Panc1 (cell line): ENCODE measurements around the gene CPNE7. TPM values are rescaled to one million over a fixed set of nuclear protein-coding genes. Genes with fewer than 3 reads are reported as not detected.

Source experiments
- ATAC-seq: fragments of 200-7000 bp; cut with Tn5 transposase; 2 replicates; pipeline ENCODE4 v1.9.1; 2020; ENCODE audit warnings: mild to moderate bottlenecking, moderate library complexity
- BruUV-seq: library from RNA; stranded (reverse); fragments of 400-500 nt; replicated peaks from 2 replicates; lab custom pipeline; 2021; lab: Mats Ljungman, UMichigan
- CTCF ChIA-PET: fragments of 300-600 bp; sonication (Branson Sonifier 250); formaldehyde crosslinking; loops from one replicate; lab custom pipeline; 2022; ENCODE audit warnings: antibody characterized with exemption; lab: Charles Lee
- POLR2A ChIA-PET: fragments of 300-600 bp; sonication (Branson Sonifier 250); formaldehyde crosslinking; loops from one replicate; lab custom pipeline; 2022; ENCODE audit warnings: antibody characterized with exemption; lab: Charles Lee
- DNase-seq: peaks from one replicate; pipeline ENCODE4 v3.0.0-alpha.2; 2010; ENCODE audit warnings: low read depth, low spot score
- H3K27ac ChIP-seq: 2 replicates; pipeline ENCODE4 v1.5.1; 2011; ENCODE audit warnings: mild to moderate bottlenecking, low read length, inconsistent platforms
- H3K27me3 ChIP-seq: fragments of 200-500 bp; sonication (Bioruptor generic); 2 replicates; pipeline ENCODE4 v1.6.0; 2014; ENCODE audit warnings: low read length, inconsistent platforms; ENCODE audit not compliant: control insufficient read depth, insufficient read depth
- H3K36me3 ChIP-seq: fragments of 200-500 bp; sonication (Bioruptor generic); 2 replicates; pipeline ENCODE4 v1.5.1; 2014; ENCODE audit warnings: inconsistent platforms, mild to moderate bottlenecking, low read length, moderate library complexity; ENCODE audit not compliant: control insufficient read depth, insufficient read depth
- H3K4me1 ChIP-seq: 2 replicates; pipeline ENCODE4 v1.5.1; 2011; ENCODE audit warnings: inconsistent platforms, mild to moderate bottlenecking, low read length, moderate library complexity; ENCODE audit not compliant: control insufficient read depth, insufficient read depth
- H3K4me3 ChIP-seq, 2 experiments: 2 replicates each; pipeline ENCODE4 v1.5.1; 2011 to 2012; ENCODE audit warnings: low read depth in 2 of 2, low read length in 2 of 2, mild to moderate bottlenecking in 2 of 2, inconsistent platforms in 1 of 2, moderate library complexity in 1 of 2
- H3K9me3 ChIP-seq: fragments of 200-500 bp; sonication (Bioruptor generic); 2 replicates; pipeline ENCODE4 v1.5.1; 2014; ENCODE audit warnings: low read depth, mild to moderate bottlenecking, inconsistent platforms, low read length, moderate library complexity; ENCODE audit not compliant: control insufficient read depth, insufficient read depth
- CTCF ChIP-seq: fragments of 450-650 bp; IDR thresholded peaks from 2 replicates; pipeline ENCODE4 v1.5.1; 2017; ENCODE audit warnings: mild to moderate bottlenecking
- POLR2AphosphoS5 ChIP-seq: IDR thresholded peaks from 2 replicates; pipeline ENCODE4 v1.6.1; 2012; ENCODE audit warnings: mild to moderate bottlenecking, low read depth, low read length, moderate library complexity
- REST ChIP-seq, 2 experiments: IDR thresholded peaks; 2 replicates each; pipeline ENCODE4 v1.6.1; 2011 to 2012; ENCODE audit warnings: low read depth in 2 of 2, control low read depth in 1 of 2, low read length in 1 of 2, mild to moderate bottlenecking in 1 of 2, moderate library complexity in 1 of 2; ENCODE audit not compliant: insufficient read depth in 1 of 2
- SIN3A ChIP-seq: IDR thresholded peaks from 2 replicates; pipeline ENCODE4 v1.6.1; 2012; ENCODE audit warnings: low read depth, mild to moderate bottlenecking, low read length, moderate library complexity, borderline replicate concordance; ENCODE audit not compliant: insufficient read depth
- TCF7L2 ChIP-seq: IDR thresholded peaks from 2 replicates; pipeline ENCODE4 v1.6.1; 2011; ENCODE audit warnings: mild to moderate bottlenecking, low read depth, low read length, inconsistent platforms
- in situ Hi-C: cut with HindIII; loops from 2 replicates; pipeline ENCODE4 v1.10.0; 2016; ENCODE audit warnings: low sequenced_read_pairs, low pct_unique_long_range_greater_than_20kb
- intact Hi-C: fragments of 100-400 bp; cut with micrococcal nuclease; formaldehyde crosslinking; loops from one replicate; pipeline ENCODE4 v1.10.0; 2022; ENCODE audit not compliant: unreplicated experiment
- total RNA-seq: library from RNA; stranded (reverse); gene quantifications from one replicate; pipeline ENCODE4 v1.2.1, GENCODE V29; 2021; ENCODE audit not compliant: unreplicated experiment

Gene CPNE7
- total RNA-seq, 1 experiment from 2014 or later: 32.7 TPM

GRCh38 chr16:89555265-89555664 is 20.3 kb upstream of the CPNE7 start:
- intact Hi-C loops (no loop called here), in situ Hi-C loops (no loop called here)
- no peak overlapping the region for H3K4me3 ChIP-seq
- BruUV-seq: no TSS peak
- no peaks in the 10 kb centered on the region for H3K4me1 ChIP-seq
- DNase-seq (no peak), ATAC-seq (no peak)
- H3K9me3 ChIP-seq: no peaks in the 10 kb centered on the region
- CTCF ChIA-PET: no interaction called here
- H3K36me3 ChIP-seq: peaks cover 7% of the 10 kb centered on the region
- H3K27ac ChIP-seq: no peak overlapping the region
- POLR2A ChIA-PET: no interaction called here
- H3K27me3 ChIP-seq: no peaks in the 10 kb centered on the region
- TF ChIP-seq REST (IDR thresholded peaks at IDR 0.05; ENCODE audit: insufficient read depth in 1 of 2, low read depth in 2 of 2, low read length in 1 of 2) (no peak), CTCF (no peak), TCF7L2 (no peak), POLR2AphosphoS5 (no peak), SIN3A (no peak)

- BruUV-seq: no TSS peak
- H3K4me3 ChIP-seq: no peak overlapping the region
- TF ChIP-seq SIN3A (no peak), CTCF (no peak), POLR2AphosphoS5 (no peak), REST (IDR thresholded peaks at IDR 0.05; ENCODE audit: insufficient read depth in 1 of 2, low read depth in 2 of 2, low read length in 1 of 2) (no peak), TCF7L2 (no peak)
- intact Hi-C loops: no loop called here
- H3K4me1 ChIP-seq: no peaks in the 10 kb centered on the region
- ATAC-seq (no peak), DNase-seq (no peak)
- in situ Hi-C loops: no loop called here
- CTCF ChIA-PET: no interaction called here
- POLR2A ChIA-PET: no interaction called here
- no peak overlapping the region for H3K27ac ChIP-seq
- H3K27me3 ChIP-seq: no peaks in the 10 kb centered on the region
- peaks cover 9% of the 10 kb centered on the region for H3K36me3 ChIP-seq
- H3K9me3 ChIP-seq: no peaks in the 10 kb centered on the region
Measured at GRCh38 chr16:89555780-89556179, 19.8 kb upstream of the CPNE7 start.
